IPS DF 6.9 (cell line): ENCODE measurements around the gene HDAC10.

Experiments
- DNase-seq: peaks from one replicate; pipeline ENCODE4 v3.0.0-alpha.2; 2013; ENCODE audit warnings: low read depth, low spot score
- H3K27ac ChIP-seq: one replicate; pipeline ENCODE4 v1.5.1; 2013; ENCODE audit warnings: low read length, control low read depth
- H3K27me3 ChIP-seq: 2 replicates; pipeline ENCODE4 v1.6.1; 2013; ENCODE audit warnings: mild to moderate bottlenecking, low read length; ENCODE audit not compliant: control insufficient read depth, insufficient read depth
- H3K36me3 ChIP-seq: 2 replicates; pipeline ENCODE4 v1.6.1; 2013; ENCODE audit warnings: low read length; ENCODE audit not compliant: control insufficient read depth, insufficient read depth
- H3K4me1 ChIP-seq: 2 replicates; pipeline ENCODE4 v1.6.1; 2013; ENCODE audit warnings: low read length; ENCODE audit not compliant: control insufficient read depth, insufficient read depth
- H3K4me3 ChIP-seq: 2 replicates; pipeline ENCODE4 v1.5.1; 2013; ENCODE audit warnings: mild to moderate bottlenecking, low read length
- H3K9me3 ChIP-seq: 2 replicates; pipeline ENCODE4 v1.6.1; 2013; ENCODE audit warnings: low read length, inconsistent platforms; ENCODE audit not compliant: control insufficient read depth, insufficient read depth
- WGBS: extraction: QIAGEN DNeasy Blood & Tissue Kit; methylation state at CpG from one replicate; pipeline ENCODE4 v1.1.7; 2013; ENCODE audit warnings: mixed read lengths, missing lambda C conversion rate; ENCODE audit not compliant: insufficient read length, insufficient coverage; 5-methylcytosine and 5-hydroxymethylcytosine counted together

HDAC10 gene

DNA sequence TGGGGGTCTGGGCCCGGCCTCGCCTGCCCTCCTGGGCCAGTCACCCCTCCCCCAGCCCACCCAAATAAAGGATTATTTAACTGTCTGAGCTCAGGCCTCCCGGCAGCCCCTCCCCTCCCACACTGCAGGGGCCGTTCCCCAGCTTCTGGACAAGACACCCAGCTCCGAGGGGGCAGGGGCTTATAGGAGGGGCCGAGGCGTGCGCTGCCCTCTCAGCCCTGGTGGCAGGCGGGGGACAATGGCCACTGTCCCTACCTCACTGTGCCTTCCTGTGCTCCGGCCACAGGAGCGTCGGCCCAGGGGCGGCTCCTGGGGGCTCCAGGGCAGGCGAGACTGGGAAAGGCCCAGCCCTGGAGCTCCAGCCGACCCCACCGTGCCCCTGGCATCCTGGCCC is 52.4 kb downstream of the HDAC10 start:
- no CpG with 5 or more reads among the region's 16 CpGs for WGBS
- H3K27me3 ChIP-seq = no peaks in the 10 kb centered on the region
- no peaks in the 10 kb centered on the region for H3K9me3 ChIP-seq
- DNase-seq = no peak
- no peak overlapping the region for H3K27ac ChIP-seq
- peaks cover 22% of the 10 kb centered on the region for H3K36me3 ChIP-seq
- no peak overlapping the region for H3K4me3 ChIP-seq
- H3K4me1 ChIP-seq = peaks cover 2% of the 10 kb centered on the region; the same call in 1 of the 2 replicates

- H3K27ac ChIP-seq = no peak overlapping the region
- no peaks in the 10 kb centered on the region for H3K9me3 ChIP-seq
- peaks cover 2% of the 10 kb centered on the region for H3K4me1 ChIP-seq
- H3K36me3 ChIP-seq = peaks cover 27% of the 10 kb centered on the region
- WGBS = no CpG with 5 or more reads among the region's 61 CpGs
- no peak for DNase-seq
- H3K4me3 ChIP-seq = no peak overlapping the region
- H3K27me3 ChIP-seq = no peaks in the 10 kb centered on the region
Observed at GRCh38 chr22:50197856-50198623, 53.0 kb downstream of the HDAC10 start.

GRCh38 chr22:50197000-50197800 is 53.9 kb downstream of the HDAC10 start:
- peaks cover 27% of the 10 kb centered on the region for H3K36me3 ChIP-seq
- no peak overlapping the region for H3K27ac ChIP-seq
- no CpG with 5 or more reads among the region's 23 CpGs for WGBS
- H3K4me3 ChIP-seq = no peak overlapping the region
- H3K4me1 ChIP-seq = peaks cover 2% of the 10 kb centered on the region
- H3K9me3 ChIP-seq = no peaks in the 10 kb centered on the region
- H3K27me3 ChIP-seq = no peaks in the 10 kb centered on the region
- DNase-seq = no peak

DNA sequence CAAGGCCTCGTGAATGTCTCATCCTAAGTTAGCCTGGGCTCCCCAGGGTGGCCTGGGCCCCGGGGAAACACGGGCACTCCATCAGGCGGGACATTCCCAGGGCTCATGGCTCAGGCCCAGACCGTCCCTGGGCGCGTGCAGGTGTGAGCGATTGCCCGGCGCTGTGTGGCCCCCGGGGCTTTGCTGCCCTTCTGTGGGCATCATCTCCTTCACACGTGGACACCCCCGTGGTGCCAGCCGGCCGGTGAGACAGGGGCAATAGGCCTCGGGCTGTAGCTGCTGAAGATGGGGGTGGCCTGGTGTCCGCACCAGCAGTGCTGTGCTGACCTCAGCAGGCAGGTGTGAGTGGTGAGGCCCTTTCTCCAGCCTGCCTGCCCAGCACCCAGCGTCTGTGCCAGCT is 54.8 kb downstream of the HDAC10 start:
- Histone ChIP-seq H3K27me3 (no peaks in the 10 kb centered on the region), H3K4me3 (no peak overlapping the region), H3K9me3 (no peaks in the 10 kb centered on the region), H3K4me1 (peaks cover 2% of the 10 kb centered on the region), H3K27ac (no peak overlapping the region), H3K36me3 (peaks cover 27% of the 10 kb centered on the region)
- WGBS = no CpG with 5 or more reads among the region's 18 CpGs
- DNase-seq = no peak
